ENCODE results near the gene KRTAP26-1.

KRTAP26-1 gene

DNA sequence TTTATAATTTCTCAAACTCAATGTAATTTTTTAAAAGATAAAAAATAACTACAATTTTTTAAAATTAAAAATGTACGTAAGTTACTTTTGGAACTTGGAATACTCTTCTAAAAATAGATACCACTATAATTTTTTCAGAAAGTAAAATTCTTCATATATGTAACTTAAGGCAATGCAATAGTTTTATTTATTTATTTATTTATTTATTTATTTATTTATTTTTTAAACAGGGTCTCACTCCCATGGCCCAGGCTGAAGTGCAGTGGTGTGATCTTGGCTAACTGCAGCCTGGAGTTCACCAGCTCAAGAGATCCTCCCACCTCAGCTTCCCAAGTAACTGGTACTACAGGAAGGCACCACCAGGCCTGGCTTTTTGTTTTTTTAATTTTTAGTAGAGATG, 31.4 kb upstream of the KRTAP26-1 start:
- Histone ChIP-seq H3K9me2 (replicated peaks; ENCODE audit: low read depth, low read length) (no peaks in the 10 kb centered on the region), H3K79me2 (ENCODE audit: insufficient read depth, low read length) (no peaks in the 10 kb centered on the region), H3K36me3 (ENCODE audit: insufficient read depth, low read length) (no peaks in the 10 kb centered on the region), H3K4me1 (ENCODE audit: insufficient read depth, low read length, poor library complexity, severe bottlenecking) (no peaks in the 10 kb centered on the region), H3K9me3 (ENCODE audit: insufficient read depth, low read depth, low read length) (0 out of 2 replicates have a peak, but pooled peaks cover 3% of the 10 kb centered on the region), H3K4me2 (ENCODE audit: low read depth, low read length, poor library complexity, severe bottlenecking) (no peak overlapping the region), H4K20me1 (ENCODE audit: insufficient read depth, low read length, poor library complexity, severe bottlenecking) (no peaks in the 10 kb centered on the region), H3K9ac (ENCODE audit: low read depth, low read length, poor library complexity, severe bottlenecking) (no peak overlapping the region), H3K4me3 (ENCODE audit: low read length, poor library complexity, severe bottlenecking) (no peak overlapping the region), H3F3A (ENCODE audit: low read depth) (no peaks in the 10 kb centered on the region), H2AFZ (ENCODE audit: low read length) (no peak overlapping the region), H3K27me3 (ENCODE audit: insufficient read depth, low read length, poor library complexity, severe bottlenecking) (no peaks in the 10 kb centered on the region)
- TF ChIP-seq EZH2phosphoT487 (IDR thresholded peaks at IDR 0.05; ENCODE audit: borderline replicate concordance), result no peak
- TF ChIP-seq, protein P1, sequence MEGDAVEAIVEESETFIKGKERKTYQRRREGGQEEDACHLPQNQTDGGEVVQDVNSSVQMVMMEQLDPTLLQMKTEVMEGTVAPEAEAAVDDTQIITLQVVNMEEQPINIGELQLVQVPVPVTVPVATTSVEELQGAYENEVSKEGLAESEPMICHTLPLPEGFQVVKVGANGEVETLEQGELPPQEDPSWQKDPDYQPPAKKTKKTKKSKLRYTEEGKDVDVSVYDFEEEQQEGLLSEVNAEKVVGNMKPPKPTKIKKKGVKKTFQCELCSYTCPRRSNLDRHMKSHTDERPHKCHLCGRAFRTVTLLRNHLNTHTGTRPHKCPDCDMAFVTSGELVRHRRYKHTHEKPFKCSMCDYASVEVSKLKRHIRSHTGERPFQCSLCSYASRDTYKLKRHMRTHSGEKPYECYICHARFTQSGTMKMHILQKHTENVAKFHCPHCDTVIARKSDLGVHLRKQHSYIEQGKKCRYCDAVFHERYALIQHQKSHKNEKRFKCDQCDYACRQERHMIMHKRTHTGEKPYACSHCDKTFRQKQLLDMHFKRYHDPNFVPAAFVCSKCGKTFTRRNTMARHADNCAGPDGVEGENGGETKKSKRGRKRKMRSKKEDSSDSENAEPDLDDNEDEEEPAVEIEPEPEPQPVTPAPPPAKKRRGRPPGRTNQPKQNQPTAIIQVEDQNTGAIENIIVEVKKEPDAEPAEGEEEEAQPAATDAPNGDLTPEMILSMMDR (conservative IDR thresholded peaks at IDR 0.05; ENCODE audit: low read length), result no peak

DNA sequence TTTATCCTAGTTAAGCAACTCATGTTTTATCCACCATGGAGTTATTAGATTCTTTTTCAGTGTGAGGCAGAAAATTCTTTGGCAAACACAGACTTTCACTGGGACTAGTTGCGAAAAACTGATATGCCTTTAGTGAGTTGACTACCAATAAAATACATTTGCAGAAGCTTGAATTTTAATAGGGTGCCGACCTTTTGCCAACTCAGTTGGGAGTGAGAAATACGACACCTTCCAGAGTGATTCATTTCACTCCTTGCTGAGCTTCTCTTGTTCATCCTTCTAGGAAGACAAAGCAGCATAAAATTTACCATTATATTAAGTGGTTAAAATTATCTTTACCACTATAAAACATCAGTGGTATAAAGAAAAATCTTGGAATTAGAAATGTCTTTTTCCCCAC, 29.5 kb upstream of the KRTAP26-1 start:
- Histone ChIP-seq H3K9me2 (replicated peaks; ENCODE audit: low read depth, low read length) (no peaks in the 10 kb centered on the region), H3K36me3 (ENCODE audit: insufficient read depth, low read length) (no peaks in the 10 kb centered on the region), H3K4me2 (ENCODE audit: low read depth, low read length, poor library complexity, severe bottlenecking) (no peak overlapping the region), H4K20me1 (ENCODE audit: insufficient read depth, low read length, poor library complexity, severe bottlenecking) (no peaks in the 10 kb centered on the region), H3K9me3 (ENCODE audit: insufficient read depth, low read depth, low read length) (0 out of 2 replicates have a peak, but pooled peaks cover 3% of the 10 kb centered on the region), H3K4me1 (ENCODE audit: insufficient read depth, low read length, poor library complexity, severe bottlenecking) (no peaks in the 10 kb centered on the region), H3K9ac (ENCODE audit: low read depth, low read length, poor library complexity, severe bottlenecking) (no peak overlapping the region), H3K4me3 (ENCODE audit: low read length, poor library complexity, severe bottlenecking) (no peak overlapping the region), H3K27me3 (ENCODE audit: insufficient read depth, low read length, poor library complexity, severe bottlenecking) (no peaks in the 10 kb centered on the region), H3K79me2 (ENCODE audit: insufficient read depth, low read length) (no peaks in the 10 kb centered on the region), H3F3A (ENCODE audit: low read depth) (no peaks in the 10 kb centered on the region), H2AFZ (ENCODE audit: low read length) (no peak overlapping the region)
- TF ChIP-seq, protein P1 (conservative IDR thresholded peaks at IDR 0.05; ENCODE audit: low read length), result no peak
- no peak for TF ChIP-seq EZH2phosphoT487 (IDR thresholded peaks at IDR 0.05; ENCODE audit: borderline replicate concordance)

DNA sequence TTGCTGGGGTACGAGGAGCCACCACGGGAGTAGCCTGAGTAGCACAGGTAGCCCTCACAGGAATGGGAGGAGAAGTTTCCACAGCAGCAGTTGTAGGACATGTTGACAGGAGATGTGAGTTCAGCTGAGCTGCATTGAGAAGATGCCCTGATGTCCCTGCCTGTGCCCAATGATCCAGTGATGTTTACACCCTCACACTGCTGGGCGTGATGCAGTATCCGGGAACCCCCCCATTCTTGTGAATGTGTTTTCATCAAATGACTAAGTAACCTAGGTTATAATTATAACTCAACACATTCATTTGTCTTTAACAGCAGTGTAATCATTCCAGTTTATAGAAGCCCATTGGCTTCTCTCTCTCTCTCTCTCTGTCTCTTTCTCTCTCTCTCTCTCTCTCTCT, 28.4 kb upstream of the KRTAP26-1 start, which contains the start of gene KRTAP23-1:
Gene KRTAP23-1 (minus strand): TSS at position 101 of the 400 bp plus-strand sequence. CDS start 0 bp downstream, at position 101.
- H3K27me3 ChIP-seq (ENCODE audit: insufficient read depth, low read length, poor library complexity, severe bottlenecking), result no peaks in the 10 kb centered on the region
- no peaks in the 10 kb centered on the region for H3K9me2 ChIP-seq (replicated peaks; ENCODE audit: low read depth, low read length)
- TF ChIP-seq, protein P1 (conservative IDR thresholded peaks at IDR 0.05; ENCODE audit: low read length), result no peak
- no peaks in the 10 kb centered on the region for H4K20me1 ChIP-seq (ENCODE audit: insufficient read depth, low read length, poor library complexity, severe bottlenecking)
- H3F3A ChIP-seq (ENCODE audit: low read depth), result no peaks in the 10 kb centered on the region
- H3K9me3 ChIP-seq (ENCODE audit: insufficient read depth, low read depth, low read length), result no peaks in the 10 kb centered on the region
- H3K36me3 ChIP-seq (ENCODE audit: insufficient read depth, low read length), result no peaks in the 10 kb centered on the region
- H3K4me2 ChIP-seq (ENCODE audit: low read depth, low read length, poor library complexity, severe bottlenecking), result no peak within 1 kb of the TSS
- no peak within 1 kb of the TSS for H3K9ac ChIP-seq (ENCODE audit: low read depth, low read length, poor library complexity, severe bottlenecking)
- no peaks in the 10 kb centered on the region for H3K4me1 ChIP-seq (ENCODE audit: insufficient read depth, low read length, poor library complexity, severe bottlenecking)
- no peak within 1 kb of the TSS for H3K4me3 ChIP-seq (ENCODE audit: low read length, poor library complexity, severe bottlenecking)
- no peak within 1 kb of the TSS for H2AFZ ChIP-seq (ENCODE audit: low read length)
- no peaks in the 10 kb centered on the region for H3K79me2 ChIP-seq (ENCODE audit: insufficient read depth, low read length)
